NT2/D1 (cell line): ENCODE results near the gene PRR7.

Source experiments
- SUZ12 ChIP-seq: IDR thresholded peaks from 2 replicates; pipeline ENCODE4 v1.6.1; 2011; ENCODE audit not compliant: insufficient read length, insufficient read depth; ENCODE audit errors: extremely low read depth
- YY1 ChIP-seq: IDR thresholded peaks from 2 replicates; pipeline ENCODE4 v1.6.1; 2011; ENCODE audit not compliant: insufficient read length, insufficient read depth
- ZNF274 ChIP-seq: IDR thresholded peaks from 2 replicates; pipeline ENCODE4 v1.6.1; 2011; ENCODE audit warnings: mild to moderate bottlenecking, low read depth, low read length

- TF ChIP-seq ZNF274 (no peak), YY1 (no peak), SUZ12 (no peak)
Measured at GRCh38 chr5:177496070-177496726, 49.6 kb downstream of the PRR7 start.
